NOMO-1 (cell line): ENCODE data around the gene ABCD2.
"Not testable (repeated sequence)": the region's sequence is repeated elsewhere in the genome, so short reads cannot be mapped to it uniquely, and the experiment has no call there.

Experiments used
- DNase-seq, 2 experiments: peaks; one replicate each; lab custom pipeline; 2025; ENCODE audit not compliant: unreplicated experiment in 2 of 2; lab: John Stamatoyannopoulos, UW

ABCD2 gene

DNA sequence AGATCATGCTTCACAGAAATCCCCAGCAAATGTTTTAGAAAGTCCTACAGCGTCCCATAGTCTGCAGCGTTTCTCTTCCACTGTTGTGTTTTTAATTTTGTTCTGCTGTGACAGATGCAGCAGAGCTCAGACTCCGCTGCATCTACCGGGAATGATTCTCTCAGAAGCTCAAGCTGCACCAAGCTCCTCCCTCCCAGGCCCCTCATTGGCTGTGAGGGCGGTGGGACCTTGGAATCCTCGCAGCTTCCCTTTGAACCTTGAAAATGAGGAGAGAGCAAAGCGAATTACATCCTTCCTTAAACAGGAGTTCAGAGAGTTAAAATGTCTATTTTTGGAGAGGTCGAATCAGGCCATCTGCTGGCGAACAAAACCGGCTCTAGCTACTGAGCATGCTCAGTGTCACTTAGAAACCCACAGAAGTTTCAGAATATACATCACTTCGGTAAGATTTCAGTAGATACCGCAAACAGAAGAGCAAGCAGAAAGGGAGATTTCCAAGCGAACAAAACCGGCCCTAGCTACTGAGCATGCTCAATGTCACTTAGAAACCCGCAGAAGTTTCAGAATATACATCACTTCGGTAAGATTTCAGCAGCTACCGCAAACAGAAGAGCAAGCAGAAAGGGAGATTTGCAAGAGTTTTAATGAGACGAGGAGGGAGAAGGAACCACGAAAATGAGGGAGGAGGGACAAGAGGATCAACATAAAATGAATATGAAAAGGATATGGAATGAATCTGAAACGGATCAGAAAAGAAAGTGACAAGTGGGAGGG lies at the start of gene ABCD2:
Gene ABCD2, minus strand, starts transcription at position 144 of the 774 bp plus-strand sequence. CDS start 188 bp downstream, outside the sequence.
- DNase-seq, result peak; percentile 70 to 85

DNA sequence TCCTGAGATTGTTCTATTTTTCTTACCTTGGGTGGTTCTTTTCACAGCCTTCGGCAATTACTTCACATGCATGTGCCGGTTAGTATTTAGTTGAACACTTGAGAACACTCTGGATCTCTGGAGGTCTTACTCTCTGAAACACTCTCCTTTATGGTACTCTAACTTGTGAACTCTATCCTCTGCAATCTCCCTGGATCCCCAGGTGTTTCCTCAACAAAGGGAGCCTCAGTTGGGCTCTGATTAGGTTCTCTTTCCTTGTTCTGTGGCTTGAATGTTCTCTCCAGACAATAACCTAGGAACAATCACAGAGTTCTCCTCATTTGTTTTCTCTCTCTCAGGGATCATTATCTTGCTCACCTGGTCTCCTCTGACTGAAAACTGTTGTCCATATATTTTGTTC lies 40.5 kb upstream of the ABCD2 start:
- DNase-seq, result no peak

DNA sequence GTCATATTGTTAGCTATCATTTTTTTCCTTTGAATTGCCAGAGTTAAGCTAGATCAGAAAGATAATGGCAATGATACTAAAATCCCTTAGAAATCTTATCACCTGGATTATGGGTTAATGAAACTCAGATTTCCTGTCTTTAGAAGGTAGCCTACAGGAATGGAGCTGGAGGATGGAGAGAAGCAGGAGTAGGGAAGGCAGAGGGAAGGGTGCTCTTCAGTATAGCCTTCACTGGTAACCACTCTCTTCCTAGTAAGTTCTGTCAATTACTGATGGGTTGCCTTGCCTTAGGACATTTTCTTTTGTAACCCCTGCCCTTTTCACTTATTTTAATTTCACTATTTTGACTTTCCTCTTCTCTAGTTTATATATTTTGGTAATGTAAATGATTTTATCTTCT lies 27.8 kb upstream of the ABCD2 start:
- DNase-seq, result no peak

- DNase-seq, result no peak
Observed at GRCh38 chr12:39646963-39647362, 27.4 kb upstream of the ABCD2 start.

GRCh38 chr12:39643052-39643451 lies 23.4 kb upstream of the ABCD2 start:
- no peak for DNase-seq

DNA sequence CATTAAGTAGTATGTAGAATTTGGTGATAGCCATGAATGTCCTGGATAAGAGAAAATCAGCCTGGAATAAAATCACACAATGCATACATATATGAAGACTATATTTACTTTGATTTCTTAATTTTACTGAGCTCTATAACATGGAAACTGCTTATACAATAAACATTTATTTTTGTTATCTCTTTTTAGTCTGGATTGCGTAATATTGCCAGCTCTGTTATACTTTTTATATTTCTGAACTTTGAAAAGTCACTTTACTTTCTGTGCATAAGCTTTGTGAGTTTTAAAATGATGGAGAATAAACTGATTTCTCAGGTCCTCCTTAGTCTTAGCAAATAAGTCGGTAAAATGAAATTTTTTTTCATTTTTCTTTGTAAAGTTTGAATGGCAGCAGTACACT lies 19.2 kb upstream of the ABCD2 start:
- no peak for DNase-seq

- no peak for DNase-seq
Observed at GRCh38 chr12:39638178-39638577, 18.6 kb upstream of the ABCD2 start.

GRCh38 chr12:39632670-39633069 lies 13.1 kb upstream of the ABCD2 start:
- no peak for DNase-seq

DNA sequence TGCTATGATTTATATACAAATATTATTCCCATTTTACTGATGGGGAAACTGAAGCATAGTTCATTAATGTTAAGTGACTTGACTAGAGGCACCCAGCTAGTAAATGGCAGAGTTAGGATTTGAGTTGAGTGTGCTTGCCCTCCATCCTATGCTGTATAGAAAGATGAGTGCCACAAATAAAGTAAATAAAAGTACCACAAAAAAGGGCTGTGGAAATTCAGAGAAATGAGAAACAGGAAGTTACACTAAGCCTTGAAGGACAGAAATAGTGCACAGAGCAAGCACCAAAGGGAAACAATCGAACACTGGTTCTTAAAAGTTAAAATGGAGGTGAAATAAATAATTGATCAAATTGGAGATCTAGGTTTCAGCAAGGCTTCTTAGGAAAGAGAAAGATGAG lies 9.2 kb upstream of the ABCD2 start:
- DNase-seq, result peak in 1 of 2 experiments; percentile 15

- no peak for DNase-seq
Observed at GRCh38 chr12:39627914-39628313, 8.3 kb upstream of the ABCD2 start.

GRCh38 chr12:39626033-39626814 lies 6.6 kb upstream of the ABCD2 start:
- DNase-seq, result no peak

DNA sequence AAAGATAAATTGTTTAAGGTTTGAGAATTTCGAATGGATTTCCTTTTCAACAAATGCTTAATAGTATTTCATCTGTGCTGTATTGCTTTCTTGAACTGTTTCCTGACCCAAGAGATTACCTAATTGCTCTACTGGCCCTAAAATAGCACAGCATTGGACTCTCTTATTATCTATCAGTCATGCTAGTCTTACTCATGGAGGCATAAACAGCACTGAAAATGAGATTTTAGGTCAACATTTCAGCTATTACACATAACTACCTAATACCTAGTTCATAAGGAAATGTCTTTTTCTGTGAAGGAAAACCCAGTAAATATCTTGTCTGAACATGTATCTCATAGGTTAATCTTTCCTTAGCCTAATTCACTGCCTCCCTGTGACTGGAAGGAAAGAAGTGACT lies 4.3 kb upstream of the ABCD2 start:
- DNase-seq, result peak in 1 of 2 experiments; percentile 7

GRCh38 chr12:39623160-39623559 lies 3.6 kb upstream of the ABCD2 start:
- DNase-seq, result not testable (repeated sequence)

DNA sequence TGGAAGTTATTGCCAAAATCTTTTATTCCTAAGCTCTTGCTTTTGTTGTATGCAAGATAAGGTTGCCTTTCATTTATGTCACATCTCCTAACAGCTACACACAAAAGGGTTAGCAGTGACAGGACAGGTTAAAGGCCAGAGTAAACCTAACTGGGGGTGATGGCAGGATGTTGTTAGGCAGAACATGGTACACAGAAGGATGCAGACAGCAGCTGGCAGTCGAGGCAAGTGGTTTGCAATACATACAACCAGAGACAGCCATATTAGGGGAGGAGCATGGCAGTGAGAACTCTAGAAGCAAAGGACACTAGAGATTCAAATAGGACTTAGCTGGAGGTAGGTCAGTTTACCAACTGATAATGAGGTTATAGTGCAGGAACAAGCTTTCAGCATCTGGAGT lies 2.7 kb upstream of the ABCD2 start:
- DNase-seq, result no peak

DNA sequence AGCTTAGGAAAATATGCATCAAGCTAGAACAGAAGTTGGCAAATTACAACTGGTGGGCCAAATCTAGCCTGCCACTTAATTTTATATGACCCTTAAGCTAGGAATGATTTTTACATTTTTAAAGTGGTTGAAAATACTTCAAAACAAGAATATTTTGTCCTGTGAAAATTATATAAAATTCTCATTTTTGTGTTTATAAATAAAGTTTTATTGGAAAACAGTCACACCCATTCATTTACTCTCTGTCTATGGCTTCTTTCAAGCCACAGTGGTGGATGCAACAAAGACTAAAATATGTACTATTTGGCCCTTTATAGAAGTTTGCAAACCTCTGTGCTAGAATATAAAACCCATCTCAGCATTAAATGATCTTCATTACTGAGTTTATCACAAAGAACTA lies 2.1 kb upstream of the ABCD2 start:
- DNase-seq, result no peak

- DNase-seq, result no peak
Observed at GRCh38 chr12:39620659-39621658, 1.4 kb upstream of the ABCD2 start.

DNA sequence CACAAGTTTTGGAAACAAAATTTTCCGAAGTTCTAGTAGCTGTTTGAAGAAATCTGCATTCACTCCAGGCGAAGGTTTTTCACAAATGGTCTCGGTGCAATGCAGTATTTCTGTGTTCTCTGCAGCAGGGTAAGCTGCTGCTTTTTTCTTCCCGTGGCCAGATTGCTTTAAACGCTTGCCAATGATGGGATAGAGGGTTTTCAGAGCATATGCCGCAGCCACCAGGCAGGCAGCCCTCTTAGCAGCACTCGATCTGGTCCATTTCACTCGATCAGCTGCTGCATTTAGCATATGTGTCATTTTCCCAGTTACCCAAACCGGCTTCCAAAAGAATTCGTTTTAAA lies 315 bp downstream of the ABCD2 start:
- no peak for DNase-seq

DNA sequence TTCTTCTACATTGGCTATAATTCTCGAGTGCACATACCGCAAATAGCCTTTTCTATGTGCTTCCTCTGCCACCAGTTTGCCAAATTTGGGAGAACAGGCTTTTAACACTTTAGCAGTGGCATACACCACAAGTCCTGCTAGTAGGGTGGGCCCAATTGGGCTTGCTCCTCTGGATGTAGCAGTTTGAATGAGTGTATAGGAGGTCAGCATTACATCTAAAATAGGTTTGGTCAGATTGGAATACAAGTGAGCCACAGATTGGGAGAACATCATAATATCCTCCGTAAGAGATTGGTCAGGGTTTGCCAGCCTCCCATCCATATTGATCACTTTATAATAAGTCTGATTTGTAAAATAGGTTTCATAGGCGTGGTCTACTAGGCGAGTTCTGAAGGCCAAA lies 902 bp downstream of the ABCD2 start:
- DNase-seq, result no peak

DNA sequence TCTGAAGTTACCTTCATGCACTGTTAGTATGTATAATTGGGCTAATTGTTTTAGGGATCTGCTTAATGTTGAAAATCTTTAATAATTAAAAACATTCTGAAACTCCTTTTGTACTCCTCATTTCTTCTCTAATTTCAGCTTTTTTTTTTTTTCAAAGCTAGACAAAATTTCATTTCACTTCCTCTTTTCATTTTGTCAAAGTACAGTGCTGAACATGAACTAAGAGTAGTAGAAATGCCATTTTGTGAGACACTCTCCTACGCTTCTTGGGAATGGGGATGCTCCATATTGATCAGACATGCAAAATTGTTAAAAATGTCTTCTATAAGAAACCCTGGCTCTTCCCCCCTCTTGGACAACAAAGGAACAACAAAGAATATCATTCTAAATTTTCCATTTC lies 1.7 kb downstream of the ABCD2 start:
- peak in 1 of 2 experiments; percentile 56 for DNase-seq

DNA sequence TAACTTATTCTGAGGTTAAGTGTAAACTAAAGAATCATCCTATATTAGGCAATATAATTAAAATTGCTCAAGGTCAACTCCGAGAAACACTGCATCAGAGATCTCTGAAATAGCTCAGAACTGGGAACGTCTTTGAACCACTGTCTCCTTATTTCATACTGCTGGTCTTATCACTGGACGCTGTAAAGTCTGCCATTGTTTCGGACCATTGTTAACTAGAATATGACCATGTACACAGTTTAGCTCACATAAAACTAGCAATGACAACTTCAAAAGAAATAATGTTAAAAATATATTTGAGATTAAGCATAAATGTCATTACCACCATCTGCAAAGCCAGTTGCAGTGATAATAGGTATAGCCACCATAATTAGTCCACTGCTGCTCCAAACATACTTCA lies 2.9 kb downstream of the ABCD2 start:
- no peak for DNase-seq

GRCh38 chr12:39616251-39616650 lies 3.4 kb downstream of the ABCD2 start:
- no peak for DNase-seq
